Endothelial cell (in vitro differentiated cells): Measurements from ENCODE around the gene FRS2. TPM values are rescaled to one million over a fixed set of nuclear protein-coding genes. Genes with fewer than 3 reads are reported as not detected.

Experiments
- DNase-seq: peaks from one replicate; pipeline ENCODE4 v3.0.0; 2021; ENCODE audit warnings: low spot score
- H3K27ac Mint-ChIP-seq: one replicate; pipeline ENCODE4 v1.8.0; 2021; ENCODE audit warnings: mixed read lengths, inconsistent platforms; ENCODE audit not compliant: unreplicated experiment
- H3K27me3 Mint-ChIP-seq: one replicate; pipeline ENCODE4 v1.8.0; 2021; ENCODE audit warnings: mild to moderate bottlenecking, moderate library complexity, mixed read lengths, inconsistent platforms; ENCODE audit not compliant: unreplicated experiment
- H3K36me3 Mint-ChIP-seq: one replicate; pipeline ENCODE4 v1.8.0; 2021; ENCODE audit warnings: mild to moderate bottlenecking, low read depth, mixed read lengths, inconsistent platforms; ENCODE audit not compliant: unreplicated experiment
- H3K4me1 Mint-ChIP-seq: one replicate; pipeline ENCODE4 v1.8.0; 2021; ENCODE audit warnings: mild to moderate bottlenecking, mixed read lengths, inconsistent platforms; ENCODE audit not compliant: unreplicated experiment
- H3K4me3 Mint-ChIP-seq: one replicate; pipeline ENCODE4 v1.8.0; 2021; ENCODE audit warnings: mild to moderate bottlenecking, mixed read lengths, inconsistent platforms; ENCODE audit not compliant: unreplicated experiment
- H3K9me3 Mint-ChIP-seq: one replicate; pipeline ENCODE4 v1.8.0; 2021; ENCODE audit warnings: mixed read lengths, inconsistent platforms; ENCODE audit not compliant: unreplicated experiment
- CTCF ChIP-seq: fragments of 200-600 bp; sonication (generic); IDR thresholded peaks from one replicate; pipeline ENCODE4 v1.5.0; 2021; ENCODE audit warnings: antibody characterized with exemption; ENCODE audit not compliant: unreplicated experiment
- total RNA-seq: library from RNA; stranded (reverse); fragmentation: NEBNext Ultra II Directional; extraction: Animal tissue kit (Norgen Biotek cat#: 25700); gene quantifications from one replicate; pipeline ENCODE4 v1.2.1, GENCODE V29; 2021; ENCODE audit not compliant: unreplicated experiment

Gene FRS2
- total RNA-seq, 1 donor from 2014 or later, result 22.9 TPM

- TF ChIP-seq CTCF, result no peak
- DNase-seq, result no peak
- Mint-ChIP-seq H3K4me3 (no peak overlapping the region), H3K36me3 (no peaks in the 10 kb centered on the region), H3K4me1 (peaks cover 8% of the 10 kb centered on the region), H3K9me3 (no peaks in the 10 kb centered on the region), H3K27me3 (peaks cover 5% of the 10 kb centered on the region), H3K27ac (no peak overlapping the region)
Measured at GRCh38 chr12:69524331-69524630, 54.1 kb downstream of the FRS2 start.

GRCh38 chr12:69524755-69525469 is 54.7 kb downstream of the FRS2 start:
- no peak for TF ChIP-seq CTCF
- Mint-ChIP-seq H3K9me3 (no peaks in the 10 kb centered on the region), H3K27ac (no peak overlapping the region), H3K27me3 (peaks cover 5% of the 10 kb centered on the region), H3K36me3 (no peaks in the 10 kb centered on the region), H3K4me1 (peaks cover 8% of the 10 kb centered on the region), H3K4me3 (no peak overlapping the region)
- no peak for DNase-seq

- H3K4me3 Mint-ChIP-seq, result no peak overlapping the region
- H3K27ac Mint-ChIP-seq, result no peak overlapping the region
- H3K4me1 Mint-ChIP-seq, result peaks cover 8% of the 10 kb centered on the region
- no peaks in the 10 kb centered on the region for H3K36me3 Mint-ChIP-seq
- no peak for TF ChIP-seq CTCF
- H3K9me3 Mint-ChIP-seq, result no peaks in the 10 kb centered on the region
- DNase-seq, result no peak
- peaks cover 5% of the 10 kb centered on the region for H3K27me3 Mint-ChIP-seq
Measured at GRCh38 chr12:69527506-69528272, 57.5 kb downstream of the FRS2 start.

GRCh38 chr12:69529021-69529420 is 58.8 kb downstream of the FRS2 start:
- no peaks in the 10 kb centered on the region for H3K9me3 Mint-ChIP-seq
- H3K4me3 Mint-ChIP-seq, result no peak overlapping the region
- no peak for DNase-seq
- H3K36me3 Mint-ChIP-seq, result no peaks in the 10 kb centered on the region
- peaks cover 5% of the 10 kb centered on the region for H3K27me3 Mint-ChIP-seq
- H3K4me1 Mint-ChIP-seq, result peaks cover 8% of the 10 kb centered on the region
- H3K27ac Mint-ChIP-seq, result no peak overlapping the region
- TF ChIP-seq CTCF, result no peak

GRCh38 chr12:69533844-69534243 is 63.7 kb downstream of the FRS2 start:
- Mint-ChIP-seq H3K4me1 (no peaks in the 10 kb centered on the region), H3K27me3 (peaks cover 4% of the 10 kb centered on the region), H3K9me3 (no peaks in the 10 kb centered on the region), H3K36me3 (no peaks in the 10 kb centered on the region), H3K27ac (peak overlapping the region; percentile 88), H3K4me3 (no peak overlapping the region)
- DNase-seq, result no peak
- TF ChIP-seq CTCF, result no peak
